Adrenal gland (tissue), 12 donors: ENCODE results near the gene TSPEAR. TPM values are rescaled to one million over a fixed set of nuclear protein-coding genes. Genes with fewer than 3 reads are reported as not detected.

ENCODE experiments used
- DNase-seq, 7 donors: peaks; one replicate each; pipeline ENCODE4 v3.0.0-alpha.2; 2019 to 2020
- H3K27ac ChIP-seq, 5 donors: fragments of 200-600 bp; sonication (generic) in 4 of 5; 1 replicate in 3 of 5; 2 replicates in 2 of 5; pipeline versions ENCODE4 v1.5.1 to v1.8.0; 2016 to 2020; ENCODE audit warnings: mild to moderate bottlenecking in 1 of 5
- H3K27me3 ChIP-seq: fragments of 200-600 bp; 2 replicates; pipeline ENCODE4 v1.8.0; 2021
- H3K36me3 ChIP-seq, 2 donors: fragments of 200-600 bp; replicated peaks in 1 of 2; 1 replicate in 1 of 2; 2 replicates in 1 of 2; pipeline versions ENCODE4 v1.5.1 to v1.8.0; 2018 to 2022
- H3K4me1 ChIP-seq, 2 donors: fragments of 200-600 bp; replicated peaks in 1 of 2; 1 replicate in 1 of 2; 2 replicates in 1 of 2; pipeline versions ENCODE4 v1.5.1 to v1.8.0; 2018 to 2021
- H3K4me3 ChIP-seq, 4 donors: fragments of 200-600 bp; sonication (generic) in 3 of 4; one replicate each; pipeline ENCODE4 v1.5.1; 2016 to 2018
- H3K9me3 ChIP-seq, 3 donors: fragments of 200-600 bp; sonication (generic) in 1 of 3; replicated peaks in 1 of 3; 1 replicate in 2 of 3; 2 replicates in 1 of 3; pipeline versions ENCODE4 v1.5.1 to v1.8.0; 2016 to 2021
- POLR2A ChIP-seq, 2 donors: fragments of 450-650 bp; IDR thresholded peaks; one replicate each; pipeline ENCODE4 v1.6.1; 2017; ENCODE audit warnings: antibody characterized with exemption in 2 of 2, mild to moderate bottlenecking in 2 of 2, moderate library complexity in 1 of 2
- WGBS, 4 donors: extraction: QIAGEN DNeasy Blood & Tissue Kit in 2 of 4; methylation state at CpG; one replicate each; pipeline versions ENCODE4 v1.1.5 to v1.1.7; 2013 to 2017; 5-methylcytosine and 5-hydroxymethylcytosine counted together
- intact Hi-C, 2 donors: fragments of 100-400 bp; cut with DNase I; formaldehyde crosslinking; loops; one replicate each; pipeline versions ENCODE4 v1.14.1 to v1.15.0; 2022 to 2023
- polyA plus RNA-seq, 3 donors: library from polyadenylated mRNA; stranded (reverse); fragments of 200-250 nt in 2 of 3; fragments of 350-450 nt in 1 of 3; fragmentation: Illumina TruSeq in 1 of 3; extraction: RNeasy Lipid Tissue Mini Kit (QIAGEN cat#74804) in 1 of 3; gene quantifications; one replicate each; pipeline ENCODE4 v1.2.3, GENCODE V29; 2013 to 2014
- total RNA-seq, 9 donors: library from RNA; depleted of rRNA in 4 of 9; stranded (reverse); fragments of >200 nt in 4 of 9; fragments of 120-200 nt in 1 of 9; fragmentation: NEBNext Ultra II Directional in 1 of 9; extraction: Animal tissue kit (Norgen Biotek cat#: 25700) in 1 of 9; gene quantifications; one replicate each; pipeline versions ENCODE4 v1.1.0 to v1.2.4, GENCODE V29; 2013 to 2023
- TF ChIP-seq, protein P1 (sequence below), 6 experiments: fragments of 450-650 bp in 4 of 6; fragments of 200-600 bp in 2 of 6; sonication (generic) in 1 of 6; IDR thresholded peaks; 1 replicate in 5 of 6; 2 replicates in 1 of 6; pipeline versions ENCODE4 v1.5.1 to v1.8.0; 2016 to 2021; ENCODE audit warnings: antibody characterized with exemption in 6 of 6, mild to moderate bottlenecking in 2 of 6, moderate library complexity in 1 of 6
- donor health status: healthy with polysubstance abuse.
- donor health status: Bipolar disorder and iron deficiency.
- donor health status: DM: yes; HTN: yes; CAD: no.
- donor health status: DM: no; HTN: no; CAD: no.
- donor health status: DM: no; HTN: no; CAD: no.
- donor health status: DM: yes; HTN: yes; CAD: no.

TSPEAR gene
- total and polyA plus RNA-seq, 12 donors, result not detected

DNA sequence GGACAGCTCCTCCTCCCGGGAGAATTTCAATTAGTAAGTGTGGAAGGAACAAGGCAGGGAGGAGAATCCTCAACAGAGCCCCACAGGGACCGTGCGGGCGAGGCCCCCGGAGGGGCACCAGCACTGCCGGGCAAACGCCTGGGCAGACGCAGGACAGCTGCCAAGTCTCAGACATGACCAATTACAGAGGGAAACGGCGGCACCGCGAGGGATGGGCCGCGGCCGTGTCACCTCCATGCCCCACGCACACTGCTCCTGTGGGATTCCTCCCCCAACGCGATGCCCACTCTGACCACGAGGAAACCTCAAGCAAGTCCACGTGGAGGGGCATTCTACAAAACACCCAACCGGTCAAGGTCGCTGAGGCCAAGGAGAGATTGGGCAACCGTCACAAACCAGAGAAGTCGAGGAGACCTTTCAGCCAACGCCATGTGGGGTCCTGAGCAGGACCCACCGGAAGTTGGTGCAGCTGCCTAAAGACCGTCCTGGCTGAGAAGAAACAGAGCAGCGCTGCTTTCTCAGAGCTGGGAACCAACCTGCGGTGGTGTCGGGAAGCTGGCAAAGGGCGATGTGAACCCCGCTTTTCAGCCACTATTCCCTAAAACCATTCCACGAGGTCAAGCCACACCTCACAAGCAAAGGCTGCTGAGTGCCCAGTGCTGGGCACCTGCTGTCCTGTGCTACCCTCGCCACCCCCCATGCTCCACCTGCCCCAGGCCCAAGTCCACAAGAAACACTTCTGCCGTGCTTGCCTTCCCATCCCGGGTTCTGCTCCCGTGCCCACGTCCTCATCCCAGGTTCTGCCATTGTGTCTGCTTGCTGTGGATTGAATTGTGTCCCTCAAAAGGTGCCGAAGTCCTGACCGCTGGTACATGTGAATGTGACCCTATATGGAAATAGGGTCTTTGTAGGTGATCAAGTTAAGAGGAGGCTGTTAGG, 139.3 kb downstream of the TSPEAR start:
- peaks cover 3% of the 10 kb centered on the region for H3K27me3 ChIP-seq
- 86 to 92% (median 89%) methylated on average over 35 to 40 of the region's 40 CpGs for WGBS, 4 donors
- intact Hi-C loops, result no loop called here

DNA sequence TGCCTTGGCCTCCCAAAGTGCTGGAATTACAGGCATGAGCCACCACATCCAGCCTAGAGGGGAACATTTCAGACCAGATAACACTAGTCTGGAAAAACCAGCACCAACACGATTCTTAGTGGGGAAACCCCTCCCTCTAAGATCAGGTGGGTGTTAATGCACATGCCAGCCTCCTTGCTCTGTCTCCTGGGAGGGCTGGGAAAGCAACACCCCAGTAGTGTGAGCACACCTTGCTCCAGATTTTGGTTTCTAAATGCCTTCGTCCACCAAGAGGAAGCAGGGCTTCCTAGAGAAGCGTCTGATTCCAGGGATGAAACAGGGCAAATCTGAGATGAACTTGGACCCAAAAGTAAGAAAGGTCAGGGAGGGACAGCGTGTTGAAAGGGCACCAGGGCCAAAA, 140.1 kb downstream of the TSPEAR start:
- 63 to 82% (median 73%) methylated on average over 3 to 4 of the region's 4 CpGs for WGBS, 4 donors
- no peak overlapping the region for H3K27ac ChIP-seq
- H3K9me3 ChIP-seq, result no peaks in the 10 kb centered on the region
- H3K4me3 ChIP-seq, result no peak overlapping the region
- DNase-seq, result peak in 1 of 7 donors; percentile 6
- H3K27me3 ChIP-seq, result peaks cover 3% of the 10 kb centered on the region
- intact Hi-C loops, result no loop called here
- H3K36me3 ChIP-seq, result no peaks in the 10 kb centered on the region
- H3K4me1 ChIP-seq, result no peaks in the 10 kb centered on the region
- TF ChIP-seq POLR2A (IDR thresholded peaks at IDR 0.05), result no peak
- TF ChIP-seq, protein P1, sequence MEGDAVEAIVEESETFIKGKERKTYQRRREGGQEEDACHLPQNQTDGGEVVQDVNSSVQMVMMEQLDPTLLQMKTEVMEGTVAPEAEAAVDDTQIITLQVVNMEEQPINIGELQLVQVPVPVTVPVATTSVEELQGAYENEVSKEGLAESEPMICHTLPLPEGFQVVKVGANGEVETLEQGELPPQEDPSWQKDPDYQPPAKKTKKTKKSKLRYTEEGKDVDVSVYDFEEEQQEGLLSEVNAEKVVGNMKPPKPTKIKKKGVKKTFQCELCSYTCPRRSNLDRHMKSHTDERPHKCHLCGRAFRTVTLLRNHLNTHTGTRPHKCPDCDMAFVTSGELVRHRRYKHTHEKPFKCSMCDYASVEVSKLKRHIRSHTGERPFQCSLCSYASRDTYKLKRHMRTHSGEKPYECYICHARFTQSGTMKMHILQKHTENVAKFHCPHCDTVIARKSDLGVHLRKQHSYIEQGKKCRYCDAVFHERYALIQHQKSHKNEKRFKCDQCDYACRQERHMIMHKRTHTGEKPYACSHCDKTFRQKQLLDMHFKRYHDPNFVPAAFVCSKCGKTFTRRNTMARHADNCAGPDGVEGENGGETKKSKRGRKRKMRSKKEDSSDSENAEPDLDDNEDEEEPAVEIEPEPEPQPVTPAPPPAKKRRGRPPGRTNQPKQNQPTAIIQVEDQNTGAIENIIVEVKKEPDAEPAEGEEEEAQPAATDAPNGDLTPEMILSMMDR (IDR thresholded peaks at IDR 0.05), result no peak

More for the DNA sequence above, 139.3 kb downstream of the TSPEAR start:
- no peak overlapping the region for H3K4me3 ChIP-seq
- no peaks in the 10 kb centered on the region for H3K36me3 ChIP-seq
- no peak overlapping the region for H3K27ac ChIP-seq
- no peaks in the 10 kb centered on the region for H3K9me3 ChIP-seq
- H3K4me1 ChIP-seq, result no peaks in the 10 kb centered on the region
- no peak for TF ChIP-seq POLR2A (IDR thresholded peaks at IDR 0.05)
- TF ChIP-seq, protein P1 (IDR thresholded peaks at IDR 0.05), result no peak
- DNase-seq, result peak in 1 of 7 donors; percentile 36

DNA sequence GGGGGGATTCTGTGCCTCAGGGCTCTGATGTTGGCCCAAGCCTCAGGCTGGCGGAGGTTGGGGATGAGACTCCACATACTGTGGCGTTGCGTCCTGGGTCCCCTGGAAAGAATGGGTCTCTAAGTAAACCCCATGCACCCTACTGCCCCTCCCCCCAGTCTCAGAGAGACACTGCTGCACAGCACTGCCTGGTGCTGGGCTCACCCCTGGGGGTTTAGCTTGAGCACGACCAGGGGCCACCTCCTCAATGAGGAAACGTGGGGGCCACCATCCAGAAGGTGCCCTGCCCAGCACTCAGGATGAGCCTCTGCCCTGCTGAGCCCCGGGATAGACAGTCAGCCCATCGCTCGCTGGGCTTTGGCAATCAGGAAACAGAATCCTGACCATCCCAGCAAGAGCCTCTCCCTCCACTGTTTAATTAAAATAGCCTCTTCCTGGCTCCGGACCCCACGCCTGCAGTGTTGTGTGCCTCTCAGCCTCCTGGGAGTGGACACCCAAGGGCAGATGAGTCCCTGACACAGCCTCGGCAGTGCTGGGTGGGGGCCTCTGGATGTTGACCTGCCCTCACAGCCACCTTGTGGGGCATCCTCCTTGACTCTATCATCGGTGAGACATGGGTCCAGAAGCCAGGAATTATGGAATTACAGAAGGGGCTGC, 141.4 kb downstream of the TSPEAR start:
- H3K4me3 ChIP-seq, result no peak overlapping the region
- H3K36me3 ChIP-seq, result no peaks in the 10 kb centered on the region
- no peak overlapping the region for H3K27ac ChIP-seq
- peaks cover 3% of the 10 kb centered on the region for H3K27me3 ChIP-seq
- DNase-seq, result peak in 1 of 7 donors; percentile 29
- 71 to 90% (median 81%) methylated on average over 7 to 12 of the region's 12 CpGs for WGBS, 4 donors
- no peaks in the 10 kb centered on the region for H3K4me1 ChIP-seq
- TF ChIP-seq POLR2A (IDR thresholded peaks at IDR 0.05), result no peak
- TF ChIP-seq, protein P1 (IDR thresholded peaks at IDR 0.05), result no peak
- H3K9me3 ChIP-seq, result no peaks in the 10 kb centered on the region
- intact Hi-C loops, result no loop called here
